Kidney (tissue), 14 donors: ENCODE measurements around the gene ME3. TPM values are rescaled to one million over a fixed set of nuclear protein-coding genes. Genes with fewer than 3 reads are reported as not detected.

Experiments used
- DNase-seq, 5 donors: peaks; one replicate each; pipeline ENCODE4 v3.0.0-alpha.2; 2013 to 2020
- FAIRE-seq: peaks from 2 replicates; lab custom pipeline; 2012; peaks lifted over from hg19 to GRCh38; lab: Jason Lieb, UNC
- H3K27ac ChIP-seq, 2 donors: one replicate each; pipeline ENCODE4 v1.7.0; 2013; ENCODE audit warnings: low read depth in 2 of 2, low read length in 2 of 2, inconsistent platforms in 1 of 2
- H3K27me3 ChIP-seq: one replicate; pipeline ENCODE4 v1.7.1; 2013; ENCODE audit warnings: low read length, inconsistent platforms; ENCODE audit not compliant: control insufficient read depth, insufficient read depth
- H3K36me3 ChIP-seq, 3 donors: one replicate each; pipeline versions ENCODE4 v1.7.0 to v1.7.1; 2013; ENCODE audit warnings: low read length in 3 of 3, control low read depth in 1 of 3, inconsistent platforms in 1 of 3; ENCODE audit not compliant: insufficient read depth in 3 of 3, control insufficient read depth in 2 of 3
- H3K4me1 ChIP-seq, 3 donors: one replicate each; pipeline versions ENCODE4 v1.7.0 to v1.7.1; 2013; ENCODE audit warnings: low read length in 3 of 3, inconsistent platforms in 1 of 3, low read depth in 1 of 3; ENCODE audit not compliant: control insufficient read depth in 2 of 3, insufficient read depth in 2 of 3
- H3K4me3 ChIP-seq, 3 donors: one replicate each; pipeline versions ENCODE4 v1.7.0 to v1.8.1; 2013; ENCODE audit warnings: low read length in 3 of 3, control low read depth in 1 of 3, inconsistent platforms in 1 of 3
- H3K9ac ChIP-seq, 3 donors: one replicate each; pipeline versions ENCODE4 v1.7.0 to v1.7.1; 2013; ENCODE audit warnings: low read length in 3 of 3, control low read depth in 1 of 3, inconsistent platforms in 1 of 3
- H3K9me3 ChIP-seq, 3 donors: one replicate each; pipeline versions ENCODE4 v1.7.0 to v1.7.1; 2013; ENCODE audit warnings: low read length in 3 of 3, control low read depth in 1 of 3, inconsistent platforms in 1 of 3; ENCODE audit not compliant: control insufficient read depth in 2 of 3, insufficient read depth in 1 of 3
- CTCF ChIP-seq: IDR thresholded peaks from 3 replicates; pipeline ENCODE4 v1.5.1; 2012; ENCODE audit warnings: mild to moderate bottlenecking, moderate library complexity, borderline replicate concordance; ENCODE audit not compliant: insufficient read depth; ENCODE audit errors: extremely low read depth
- intact Hi-C: fragments of 100-400 bp; cut with DNase I; formaldehyde crosslinking; loops from one replicate; pipeline ENCODE4 v1.11.1; 2022
- polyA plus RNA-seq: library from polyadenylated mRNA; stranded (reverse); fragments of 350-450 nt; fragmentation: Illumina TruSeq; extraction: RNeasy Lipid Tissue Mini Kit (QIAGEN cat#74804); gene quantifications from one replicate; pipeline ENCODE4 v1.2.3, GENCODE V29; 2014; ENCODE audit warnings: low read depth, low replicate concordance; ENCODE audit not compliant: insufficient read depth
- total RNA-seq: library from RNA; stranded (reverse); fragmentation: NEBNext Ultra II Directional; extraction: Animal tissue kit (Norgen Biotek cat#: 25700); gene quantifications from one replicate; pipeline ENCODE4 v1.2.1, GENCODE V29; 2021
- donor health status: control.
- donor health status: control.
- donor health status: control.
- donor health status: control.
- donor health status: control.
- donor health status: DM: yes; HTN: yes; CAD: no.
- donor health status: Normal renal cell carcinoma (clear cell type).

ME3 gene
- total and polyA plus RNA-seq, 2 donors from 2014 or later: 13.2 to 32.2 TPM

- intact Hi-C loops: no loop called here
- no peaks in the 10 kb centered on the region for H3K36me3 ChIP-seq
- no peak for TF ChIP-seq CTCF
- H3K27me3 ChIP-seq: no peaks in the 10 kb centered on the region
- H3K9me3 ChIP-seq: no peaks in the 10 kb centered on the region
- no peak overlapping the region for H3K9ac ChIP-seq
- H3K4me3 ChIP-seq: no peak overlapping the region
- no peak for FAIRE-seq
- H3K4me1 ChIP-seq: peaks cover 0 to 5% (median 0%) of the 10 kb centered on the region in 3 donors
- no peak overlapping the region for H3K27ac ChIP-seq
- DNase-seq: no peak
Measured at GRCh38 chr11:86717817-86718501, 45.5 kb upstream of the ME3 start.

- no peaks in the 10 kb centered on the region for H3K36me3 ChIP-seq
- H3K4me1 ChIP-seq: peaks cover 0 to 5% (median 0%) of the 10 kb centered on the region in 3 donors
- H3K27ac ChIP-seq: no peak overlapping the region
- H3K4me3 ChIP-seq: no peak overlapping the region
- no peaks in the 10 kb centered on the region for H3K9me3 ChIP-seq
- no peak for FAIRE-seq
- intact Hi-C loops: no loop called here
- no peak for TF ChIP-seq CTCF
- no peak overlapping the region for H3K9ac ChIP-seq
- no peaks in the 10 kb centered on the region for H3K27me3 ChIP-seq
- DNase-seq: no peak
Measured at GRCh38 chr11:86715611-86716010, 43.2 kb upstream of the ME3 start.

GRCh38 chr11:86713552-86713951, 41.1 kb upstream of the ME3 start:
- DNase-seq: no peak

More at GRCh38 chr11:86713552-86713951, 41.1 kb upstream of the ME3 start:
- no peaks in the 10 kb centered on the region for H3K36me3 ChIP-seq
- TF ChIP-seq CTCF: no peak
- no peaks in the 10 kb centered on the region for H3K27me3 ChIP-seq
- no peaks in the 10 kb centered on the region for H3K9me3 ChIP-seq
- FAIRE-seq: no peak
- H3K27ac ChIP-seq: no peak overlapping the region
- H3K4me1 ChIP-seq: peaks cover 0 to 5% (median 0%) of the 10 kb centered on the region in 3 donors
- intact Hi-C loops: no loop called here
- H3K9ac ChIP-seq: no peak overlapping the region
- H3K4me3 ChIP-seq: no peak overlapping the region
